HS-5 (cell line): ENCODE data around the gene RASA3.
"Not testable (repeated sequence)": the region's sequence is repeated elsewhere in the genome, so short reads cannot be mapped to it uniquely, and the experiment has no call there.

Experiments
- DNase-seq: peaks from one replicate; pipeline ENCODE4 v3.0.0-alpha.2; 2012; ENCODE audit warnings: low read depth

The RASA3 gene, protein sequence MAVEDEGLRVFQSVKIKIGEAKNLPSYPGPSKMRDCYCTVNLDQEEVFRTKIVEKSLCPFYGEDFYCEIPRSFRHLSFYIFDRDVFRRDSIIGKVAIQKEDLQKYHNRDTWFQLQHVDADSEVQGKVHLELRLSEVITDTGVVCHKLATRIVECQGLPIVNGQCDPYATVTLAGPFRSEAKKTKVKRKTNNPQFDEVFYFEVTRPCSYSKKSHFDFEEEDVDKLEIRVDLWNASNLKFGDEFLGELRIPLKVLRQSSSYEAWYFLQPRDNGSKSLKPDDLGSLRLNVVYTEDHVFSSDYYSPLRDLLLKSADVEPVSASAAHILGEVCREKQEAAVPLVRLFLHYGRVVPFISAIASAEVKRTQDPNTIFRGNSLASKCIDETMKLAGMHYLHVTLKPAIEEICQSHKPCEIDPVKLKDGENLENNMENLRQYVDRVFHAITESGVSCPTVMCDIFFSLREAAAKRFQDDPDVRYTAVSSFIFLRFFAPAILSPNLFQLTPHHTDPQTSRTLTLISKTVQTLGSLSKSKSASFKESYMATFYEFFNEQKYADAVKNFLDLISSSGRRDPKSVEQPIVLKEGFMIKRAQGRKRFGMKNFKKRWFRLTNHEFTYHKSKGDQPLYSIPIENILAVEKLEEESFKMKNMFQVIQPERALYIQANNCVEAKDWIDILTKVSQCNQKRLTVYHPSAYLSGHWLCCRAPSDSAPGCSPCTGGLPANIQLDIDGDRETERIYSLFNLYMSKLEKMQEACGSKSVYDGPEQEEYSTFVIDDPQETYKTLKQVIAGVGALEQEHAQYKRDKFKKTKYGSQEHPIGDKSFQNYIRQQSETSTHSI

DNA sequence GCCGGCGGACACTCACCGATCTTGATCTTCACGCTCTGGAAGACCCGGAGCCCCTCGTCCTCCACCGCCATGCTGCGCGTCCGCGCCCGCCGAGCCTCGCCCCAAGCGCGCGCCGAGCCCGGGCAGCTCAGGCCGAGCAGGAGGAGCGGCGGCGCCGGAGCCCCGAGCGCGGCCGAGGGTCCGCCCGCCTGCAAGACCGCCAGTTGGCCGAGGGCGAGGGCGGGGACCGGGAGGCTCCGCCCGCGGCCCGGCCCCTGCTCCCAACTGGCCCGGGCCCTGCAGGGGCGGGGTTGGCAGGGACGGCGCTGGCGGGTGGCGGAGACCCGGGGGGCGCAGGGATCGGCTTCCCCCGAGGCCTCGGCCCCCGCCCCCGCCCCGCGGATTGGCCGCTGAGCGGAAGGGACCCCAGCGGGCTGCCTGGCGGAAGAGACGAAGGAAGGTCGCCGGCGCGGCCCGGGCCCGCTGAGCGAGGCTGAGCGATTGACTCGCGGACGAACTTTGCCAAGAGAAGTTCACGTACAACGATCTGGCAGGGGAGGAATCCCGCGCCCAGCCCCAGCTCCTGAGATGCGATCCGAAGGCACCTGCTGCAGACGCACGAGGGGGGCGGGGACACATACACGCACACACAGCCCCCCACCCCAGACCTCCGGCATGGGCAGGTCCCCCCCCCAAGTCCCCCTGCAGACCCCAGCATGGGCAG is at the start of gene RASA3:
Gene RASA3 (minus strand): TSS at position 205 of the 703 bp plus-strand sequence. CDS start 134 bp downstream, at position 71.
- DNase-seq: no peak

DNA sequence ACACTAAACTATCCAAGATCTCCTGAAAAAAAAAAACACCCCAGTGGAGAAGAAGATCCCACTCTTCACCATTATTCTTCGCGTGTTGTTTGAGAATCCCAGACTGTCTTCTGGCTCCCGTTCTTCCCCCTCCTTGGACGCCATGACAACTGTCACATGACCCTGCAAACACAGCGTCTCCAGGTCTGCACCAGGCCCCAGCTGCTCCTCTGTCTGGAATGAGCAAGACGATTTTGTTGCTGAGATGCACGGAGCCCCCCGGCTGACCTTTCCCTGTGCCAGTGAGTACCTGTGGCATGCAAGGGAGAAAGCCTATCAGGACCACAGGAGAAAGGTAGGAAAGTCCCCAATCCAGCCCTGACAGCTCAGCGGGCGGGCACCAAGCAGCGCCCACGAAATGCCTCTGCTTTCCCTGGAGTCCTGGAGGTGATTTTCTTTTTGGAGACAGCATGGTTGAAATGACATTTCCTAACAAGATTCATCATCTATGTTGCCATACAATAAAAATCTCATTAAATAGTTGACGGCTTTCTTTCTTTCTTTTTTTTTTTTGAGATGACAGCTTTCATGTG is 46.8 kb upstream of the RASA3 start, which contains the start of gene CFAP97D2:
Gene CFAP97D2 (plus strand): TSS at position 171 of the 572 bp plus-strand sequence. CDS start 74 bp downstream, at position 245.
- DNase-seq: no peak

DNA sequence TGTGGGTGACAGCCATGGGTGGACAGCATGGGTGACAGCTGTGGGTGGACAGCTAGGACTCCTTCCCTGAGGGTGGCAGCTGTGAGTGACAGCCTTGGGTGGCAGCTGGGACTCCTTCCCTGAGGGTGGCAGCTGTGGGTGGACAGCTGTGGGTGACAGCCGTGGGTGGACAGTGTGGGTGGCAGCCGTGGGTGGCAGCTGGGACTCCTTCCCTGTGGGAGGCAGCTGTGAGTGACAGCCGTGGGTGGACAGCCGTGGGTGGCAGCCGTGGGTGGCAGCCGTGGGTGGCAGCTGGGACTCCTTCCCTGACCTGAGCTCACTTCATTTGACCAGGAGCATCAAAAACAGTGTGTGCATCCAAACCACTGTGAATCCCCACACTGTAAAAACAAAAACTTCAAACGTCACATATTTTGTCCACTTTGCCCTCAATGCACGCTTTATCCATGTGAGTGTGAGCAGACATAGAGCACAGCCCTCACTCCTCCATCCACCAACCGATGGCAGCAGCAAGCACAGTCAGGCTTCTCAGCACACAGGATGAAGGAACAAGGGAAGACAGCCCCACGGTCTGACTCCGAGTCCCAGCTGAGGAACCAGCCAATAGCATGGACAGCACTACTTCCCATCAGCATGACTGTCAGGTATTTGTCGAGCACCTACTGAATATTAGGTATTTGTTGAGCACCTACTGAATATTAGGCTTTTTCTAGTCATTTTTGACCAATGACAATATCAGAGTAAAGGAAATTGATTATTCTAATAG is 45.0 kb upstream of the RASA3 start:
- no peak for DNase-seq

DNA sequence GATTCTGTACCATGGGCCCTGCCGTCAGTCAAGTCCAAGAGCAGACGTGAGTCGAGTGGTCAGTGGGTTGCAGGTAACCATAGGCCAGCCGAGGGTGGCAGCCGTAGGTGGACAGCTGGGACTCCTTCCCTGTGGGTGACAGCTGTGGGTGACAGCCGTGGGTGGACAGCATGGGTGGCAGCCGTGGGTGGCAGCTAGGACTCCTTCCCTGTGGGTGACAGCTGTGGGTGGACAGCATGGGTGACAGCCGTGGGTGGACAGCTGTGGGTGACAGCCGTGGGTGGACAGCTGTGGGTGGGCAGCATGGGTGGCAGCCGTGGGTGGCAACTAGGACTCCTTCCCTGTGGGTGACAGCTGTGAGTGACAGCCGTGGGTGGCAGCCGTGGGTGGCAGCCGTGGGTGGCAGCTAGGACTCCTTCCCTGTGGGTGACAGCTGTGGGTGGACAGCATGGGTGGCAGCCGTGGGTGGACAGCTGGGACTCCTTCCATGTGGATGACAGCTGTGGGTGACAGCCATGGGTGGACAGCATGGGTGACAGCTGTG is 44.0 kb upstream of the RASA3 start:
- DNase-seq: not testable (repeated sequence)

DNA sequence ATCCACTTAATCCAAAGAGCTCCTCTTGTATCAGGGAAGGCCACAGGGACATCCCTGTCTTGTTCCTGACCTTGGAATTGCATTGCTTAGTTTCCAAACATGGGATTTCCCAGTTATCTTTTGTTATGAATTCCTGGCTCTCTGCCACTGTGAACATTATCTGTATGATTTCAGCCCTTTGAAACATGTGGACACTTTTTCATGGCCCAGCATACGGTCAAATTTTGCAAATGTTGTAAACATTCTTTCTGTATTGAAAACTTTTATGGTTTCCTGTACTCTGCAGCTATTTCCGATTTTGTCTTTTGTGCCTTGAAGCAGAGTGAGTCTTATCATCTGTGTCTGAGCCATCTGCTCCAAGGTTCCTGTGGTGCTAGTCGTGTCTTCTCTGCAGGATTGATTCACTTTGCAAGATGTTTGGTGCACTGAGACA is 42.1 kb upstream of the RASA3 start:
- no peak for DNase-seq

DNA sequence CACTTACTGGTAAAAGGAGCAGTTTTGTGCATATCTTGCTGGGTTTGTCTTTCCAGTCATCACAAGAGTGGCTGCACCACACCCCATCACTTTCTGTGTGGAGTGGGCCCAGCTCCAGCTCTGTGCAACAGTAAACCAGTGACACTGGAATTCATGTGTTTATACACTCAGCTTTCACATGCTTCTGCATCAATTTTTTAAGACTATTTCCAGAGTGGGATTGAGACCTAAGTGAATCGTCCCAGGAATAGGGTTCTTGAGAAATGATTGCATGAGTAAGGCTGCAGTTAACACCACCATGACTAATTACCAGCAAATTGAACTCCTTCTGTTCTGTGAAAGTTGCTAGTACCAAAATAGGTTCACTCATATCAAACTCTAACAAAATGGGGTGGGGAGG is 41.3 kb upstream of the RASA3 start:
- DNase-seq: no peak

DNA sequence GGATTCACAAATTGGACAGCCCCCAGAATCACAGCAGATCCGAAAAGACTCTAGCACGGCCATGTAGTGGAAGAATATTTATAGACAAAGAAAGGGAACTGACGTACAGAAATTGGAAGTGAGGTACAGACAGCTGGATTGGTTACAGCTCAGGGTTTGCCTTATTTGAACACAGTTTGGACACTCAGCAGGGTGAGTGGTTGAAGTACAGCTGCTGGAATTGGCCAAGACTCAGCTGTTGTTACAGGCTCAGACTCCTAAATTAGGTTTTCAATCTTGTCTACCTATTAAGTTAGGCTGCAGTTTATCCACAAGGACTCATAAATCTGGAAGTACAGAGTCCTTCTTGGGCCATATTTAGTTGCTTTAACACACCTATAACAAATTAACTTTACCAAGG is 40.8 kb upstream of the RASA3 start:
- no peak for DNase-seq

DNA sequence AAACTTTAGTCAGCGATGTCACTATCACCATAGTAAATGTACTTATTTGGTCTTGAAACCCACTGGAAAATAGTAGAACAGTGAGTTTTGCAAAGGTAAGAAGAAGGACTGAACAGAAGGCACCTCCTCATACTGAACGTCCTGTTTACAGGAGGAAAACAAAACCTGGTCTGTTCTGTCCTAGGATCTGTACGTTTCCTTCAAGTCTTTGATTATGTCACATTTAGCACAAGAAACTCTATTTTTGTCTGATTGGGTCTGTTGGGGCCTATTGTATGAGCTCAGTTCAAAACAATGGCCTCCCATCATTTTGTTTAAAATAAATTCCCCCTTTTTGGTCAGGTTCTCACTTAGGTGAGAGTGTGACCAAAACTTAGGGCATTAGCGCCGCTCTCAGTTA is 35.5 kb upstream of the RASA3 start:
- no peak for DNase-seq

DNA sequence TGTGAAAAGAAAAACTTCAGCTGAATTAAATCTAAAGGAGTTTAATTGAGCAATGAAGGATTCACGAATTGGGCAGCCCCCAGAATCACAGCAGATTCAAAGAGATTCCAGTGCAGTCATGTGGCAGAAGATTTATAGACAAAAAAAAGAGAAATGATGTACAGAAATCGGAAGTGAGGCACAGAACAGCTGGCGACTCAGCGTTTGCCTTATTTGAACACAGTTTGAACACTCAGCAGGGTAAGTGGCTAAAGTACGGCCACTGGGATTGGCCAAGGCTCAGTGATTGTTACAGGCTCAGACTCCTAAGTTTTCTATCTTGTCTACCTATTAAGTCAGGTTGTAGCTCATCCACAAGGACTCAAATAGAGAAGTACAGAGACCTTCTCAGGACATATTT is 35.0 kb upstream of the RASA3 start:
- DNase-seq: no peak

DNA sequence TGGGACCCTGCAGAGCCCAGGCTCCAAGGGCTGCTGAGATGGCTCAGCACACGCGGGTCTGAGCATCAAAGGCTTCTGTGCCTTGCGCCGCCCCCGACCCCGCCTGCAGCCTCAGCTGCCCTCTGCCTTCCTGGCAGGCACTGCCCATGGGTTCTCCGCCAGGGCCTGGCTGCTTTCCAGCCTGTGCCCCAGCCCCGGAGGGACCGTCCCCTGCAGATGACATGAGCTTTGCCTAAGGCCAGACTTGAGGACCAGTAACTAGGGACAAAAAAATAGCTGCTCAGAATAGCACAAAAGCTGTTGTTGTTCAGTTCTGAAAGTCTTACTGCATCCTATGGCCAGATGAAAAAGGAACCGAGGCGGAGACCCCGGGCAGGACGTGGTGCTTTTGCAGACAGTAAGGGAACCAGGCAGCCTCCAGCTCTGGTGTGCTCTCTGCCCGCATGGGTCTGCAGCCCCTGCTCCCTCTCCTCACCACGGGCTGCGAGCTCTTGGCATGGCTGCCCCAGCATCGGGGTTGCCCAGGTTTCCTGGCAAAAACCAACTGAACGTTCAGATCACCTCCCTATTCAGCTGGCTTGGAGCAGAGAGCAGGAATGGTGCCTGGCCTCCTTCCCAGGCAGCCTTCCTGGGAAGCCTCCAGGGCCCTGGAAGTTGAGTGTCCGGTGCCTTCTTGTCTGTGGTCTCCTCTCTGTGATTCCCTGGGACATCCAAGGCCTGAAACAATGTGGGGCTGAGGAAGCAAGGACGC is 34.1 kb upstream of the RASA3 start:
- no peak for DNase-seq

DNA sequence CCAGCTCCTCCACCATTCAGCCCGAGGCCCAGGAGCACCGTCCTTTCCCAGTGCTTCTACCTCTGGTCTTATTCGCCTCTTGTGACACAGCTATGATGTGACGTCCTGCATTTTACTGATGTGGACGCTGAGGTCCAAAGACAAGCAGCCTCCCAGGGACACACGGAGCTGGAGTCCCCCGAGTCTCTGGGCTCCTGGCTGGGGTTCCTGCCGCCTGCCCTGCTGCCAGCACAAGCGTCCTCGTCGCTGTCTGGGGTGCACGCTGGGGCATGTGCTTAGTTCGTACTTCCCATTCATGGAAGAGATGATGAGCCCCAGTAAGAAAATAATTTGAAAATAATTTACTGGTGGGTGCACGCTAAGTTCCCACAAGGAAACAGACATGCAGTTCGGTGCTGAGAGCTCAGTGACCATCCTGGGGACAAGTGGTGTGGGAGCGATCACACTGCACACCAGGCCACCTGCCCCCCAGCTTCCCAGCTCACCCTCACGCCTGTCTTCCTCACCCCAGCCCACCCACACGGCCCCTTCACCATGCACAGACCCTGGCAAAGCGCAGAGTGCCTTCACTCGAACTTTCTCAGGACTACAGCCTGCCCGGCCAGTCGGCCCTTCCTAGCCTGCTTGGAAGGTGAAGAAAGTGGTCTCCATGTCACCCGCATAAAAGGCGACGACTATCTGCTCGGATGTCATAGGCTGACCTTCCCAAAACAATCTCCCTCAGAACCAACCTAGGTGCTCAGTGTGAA is 32.4 kb upstream of the RASA3 start:
- DNase-seq: no peak

DNA sequence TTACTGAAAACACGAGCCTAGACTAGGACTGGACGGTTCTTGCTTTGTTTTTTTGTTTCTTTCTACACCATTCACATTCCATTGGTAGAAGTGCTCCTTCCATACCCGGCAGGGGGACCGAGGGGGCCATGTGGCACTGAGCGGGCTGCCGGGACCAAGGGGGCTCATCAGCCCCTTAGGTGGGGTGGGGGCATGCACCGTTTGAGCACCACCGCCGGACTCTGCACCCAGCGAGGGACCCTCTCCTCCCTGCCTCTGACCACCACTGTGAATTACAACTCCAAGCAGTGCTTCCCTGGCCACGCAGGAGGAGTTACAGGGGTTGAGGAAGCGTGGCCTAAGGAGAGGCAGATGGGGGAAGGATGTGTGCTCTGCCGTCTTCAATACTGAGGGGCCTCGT is 31.6 kb upstream of the RASA3 start:
- no peak for DNase-seq

DNA sequence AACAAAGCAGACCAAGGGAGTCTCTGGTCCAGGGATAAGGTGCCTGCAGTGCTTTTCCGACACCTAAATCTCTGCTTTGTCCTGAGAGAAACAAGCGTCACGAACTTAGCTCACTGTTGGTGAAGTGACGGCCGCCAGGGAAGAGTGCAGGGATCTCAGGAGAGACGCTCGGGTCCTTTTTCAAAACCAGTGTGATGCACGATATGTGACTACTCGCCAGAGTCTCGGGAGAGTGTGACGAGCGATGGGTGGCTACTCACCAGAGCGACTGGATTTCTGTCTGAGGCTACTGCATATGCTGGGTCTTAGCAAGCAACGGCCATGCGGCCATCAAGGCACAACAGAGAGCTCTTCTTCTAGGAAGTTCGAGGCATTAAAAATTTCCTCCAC is 30.1 kb upstream of the RASA3 start:
- no peak for DNase-seq

DNA sequence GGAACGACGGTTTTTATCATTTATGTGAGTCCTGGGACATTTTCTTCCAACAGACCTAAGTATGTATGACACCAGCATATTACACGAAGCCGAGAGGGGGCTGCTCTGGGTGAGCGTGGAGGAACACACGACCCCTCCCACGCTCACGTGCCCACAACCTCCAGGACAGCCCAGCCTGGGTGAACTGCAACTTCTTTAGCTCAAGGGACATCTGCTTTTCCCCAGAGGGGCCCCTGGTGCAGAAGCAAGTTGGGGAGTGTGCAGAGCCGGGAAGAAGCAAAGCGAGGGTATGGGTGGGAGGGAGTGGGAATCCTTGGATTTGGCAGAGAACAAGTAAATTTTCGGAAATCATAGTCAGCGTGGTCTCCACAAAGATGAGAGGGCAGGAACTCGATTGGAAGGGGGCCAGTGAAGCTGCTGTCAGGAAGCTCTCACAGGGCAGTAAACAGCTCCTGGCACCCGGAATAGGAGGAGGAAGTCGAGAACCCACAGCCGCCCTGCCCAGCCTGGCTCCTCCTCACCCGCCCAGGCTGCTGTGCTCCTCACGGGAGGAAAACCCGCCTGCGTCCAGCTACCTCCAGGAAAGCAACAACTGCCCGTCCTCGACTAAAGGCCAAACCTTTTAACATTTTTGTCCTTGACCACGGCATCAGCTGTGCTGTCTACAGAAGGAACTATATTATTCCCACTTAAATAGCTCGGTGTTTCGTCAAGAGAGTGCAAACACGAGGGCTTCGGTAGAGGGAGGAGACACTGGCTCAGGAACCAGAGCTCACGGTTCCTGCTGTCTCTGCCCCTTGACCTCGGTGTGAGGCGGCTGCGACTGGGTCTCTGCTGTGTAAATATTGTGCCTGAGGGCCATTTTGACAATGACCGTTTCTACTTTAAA is 29.5 kb upstream of the RASA3 start:
- no peak for DNase-seq

DNA sequence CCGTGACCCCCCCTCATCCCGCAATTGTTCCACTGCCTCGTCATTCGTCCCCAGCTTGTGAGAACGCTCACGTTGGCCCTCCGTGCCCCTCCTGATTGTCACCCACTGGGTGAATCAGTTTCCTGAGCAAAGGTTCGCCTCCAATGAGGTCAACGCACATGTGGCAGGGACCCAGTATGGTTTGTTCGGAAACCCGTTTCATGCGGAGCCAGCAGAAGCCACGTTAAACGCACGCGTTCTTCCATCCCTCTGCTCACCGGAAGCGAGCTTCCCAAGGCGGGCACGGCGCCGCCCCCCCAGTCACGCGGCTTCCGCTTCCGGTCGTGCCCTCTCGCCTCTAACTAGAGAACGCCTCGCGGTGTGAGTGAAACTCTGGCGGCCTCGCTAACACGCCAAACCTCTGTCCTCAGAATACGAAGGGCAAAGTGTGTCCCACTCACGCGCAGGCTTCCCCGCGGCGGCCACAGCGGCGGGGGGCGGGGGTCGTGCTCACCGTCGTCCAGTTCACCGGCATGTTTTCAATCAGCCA is 28.7 kb upstream of the RASA3 start:
- DNase-seq: no peak

DNA sequence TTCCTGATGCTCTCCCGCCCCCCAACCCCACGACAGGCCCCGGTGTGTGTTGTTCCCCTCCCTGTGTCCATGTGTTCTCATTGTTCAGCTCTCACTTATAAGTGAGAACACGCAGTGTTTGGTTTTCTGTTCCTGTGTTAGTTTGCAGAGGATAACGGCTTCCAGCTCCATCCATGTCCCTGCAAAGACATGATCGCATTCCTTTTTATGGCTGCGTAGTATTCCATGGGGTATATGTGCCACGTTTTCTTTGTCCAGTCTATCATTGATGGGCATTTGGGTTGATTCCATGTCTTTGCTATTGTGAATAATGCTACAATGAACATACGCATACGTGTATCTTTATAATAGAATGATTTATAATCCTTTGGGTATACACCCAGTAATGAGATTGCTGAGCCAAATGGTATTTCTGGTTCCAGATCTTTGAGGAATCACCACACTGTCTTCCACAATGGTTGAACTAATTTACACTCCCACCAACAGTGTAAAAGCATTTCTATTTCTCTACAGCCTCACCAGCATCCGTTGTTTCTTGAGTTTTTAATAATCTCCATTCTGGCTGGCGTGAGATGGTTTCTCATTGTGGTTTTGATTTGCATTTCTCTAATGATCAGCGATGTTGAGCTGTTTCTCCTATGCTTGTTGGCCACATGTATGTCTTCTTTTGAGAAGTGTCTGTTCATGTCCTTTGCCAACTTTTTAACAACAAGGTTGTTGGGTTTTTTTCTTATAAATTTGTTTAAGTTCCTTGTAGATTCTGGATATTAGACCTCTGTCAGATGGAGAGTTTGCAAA is 26.6 kb upstream of the RASA3 start:
- DNase-seq: not testable (repeated sequence)

DNA sequence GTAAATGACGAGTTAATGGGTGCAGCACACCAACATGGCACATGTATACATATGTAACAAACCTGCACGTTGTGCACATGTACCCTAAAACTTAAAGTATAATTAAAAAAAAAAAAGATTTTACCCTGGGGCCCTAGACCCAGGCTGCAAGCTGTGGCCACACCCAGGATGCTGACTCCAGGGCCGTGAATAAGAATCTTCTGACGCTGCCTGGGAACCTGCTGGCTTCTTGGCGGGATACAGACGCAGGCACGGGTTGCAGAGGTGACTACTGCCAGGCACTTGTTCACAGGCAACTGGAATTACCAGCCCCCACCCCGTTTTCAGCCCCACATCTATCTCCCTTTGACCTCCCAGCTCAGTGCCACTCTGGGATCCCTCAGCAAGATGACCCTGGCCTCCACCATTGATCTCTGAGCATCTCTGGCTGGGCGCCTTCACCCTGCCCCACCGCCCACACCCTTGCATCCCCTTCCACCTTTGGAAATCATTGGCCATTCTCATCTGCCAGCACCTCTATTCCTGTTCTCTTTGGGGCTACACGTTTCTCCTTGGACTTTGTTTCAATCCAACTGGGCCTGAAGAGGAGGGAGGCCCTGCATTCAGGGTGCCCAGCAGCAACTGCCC is 25.6 kb upstream of the RASA3 start:
- DNase-seq: no peak
